Stimulated activated CD8-positive, alpha-beta memory T cell treated with anti-CD3 and anti-CD28 coated beads, Interleukin-15, amount 100 ng/mL, for 24 hours (primary cell): ENCODE data around the gene DYSF.

Experiments used
- DNase-seq: peaks from one replicate; pipeline ENCODE4 v3.0.0-alpha.2; 2020; ENCODE audit warnings: low read depth

DYSF gene

GRCh38 chr2:71456617-71457016, 3.3 kb downstream of the DYSF start:
- DNase-seq: no peak

GRCh38 chr2:71457123-71457915, 4.0 kb downstream of the DYSF start:
- DNase-seq: no peak

GRCh38 chr2:71457923-71458322, 4.6 kb downstream of the DYSF start:
- DNase-seq: no peak

- DNase-seq: no peak
Measured at GRCh38 chr2:71458413-71459083, 5.2 kb downstream of the DYSF start.

GRCh38 chr2:71459084-71459431, 5.7 kb downstream of the DYSF start:
- no peak for DNase-seq

GRCh38 chr2:71460056-71460455, 6.7 kb downstream of the DYSF start:
- no peak for DNase-seq

- DNase-seq: no peak
Measured at GRCh38 chr2:71460595-71461303, 7.4 kb downstream of the DYSF start.

GRCh38 chr2:71461304-71461671, 7.9 kb downstream of the DYSF start:
- no peak for DNase-seq

- DNase-seq: no peak
Measured at GRCh38 chr2:71462056-71462605, 8.8 kb downstream of the DYSF start.

- no peak for DNase-seq
Measured at GRCh38 chr2:71462641-71463341, 9.4 kb downstream of the DYSF start.

- no peak for DNase-seq
Measured at GRCh38 chr2:71463342-71463654, 9.9 kb downstream of the DYSF start.

GRCh38 chr2:71464389-71464788, 11.0 kb downstream of the DYSF start:
- no peak for DNase-seq

GRCh38 chr2:71465356-71465755, 12.0 kb downstream of the DYSF start:
- DNase-seq: no peak

- DNase-seq: no peak
Measured at GRCh38 chr2:71465961-71466300, 12.6 kb downstream of the DYSF start.

- no peak for DNase-seq
Measured at GRCh38 chr2:71466301-71467179, 13.2 kb downstream of the DYSF start.

- no peak for DNase-seq
Measured at GRCh38 chr2:71467180-71467815, 13.9 kb downstream of the DYSF start.

GRCh38 chr2:71468279-71469015, 15.1 kb downstream of the DYSF start:
- no peak for DNase-seq

GRCh38 chr2:71469403-71470398, 16.3 kb downstream of the DYSF start:
- DNase-seq: no peak

GRCh38 chr2:71471276-71471675, 17.9 kb downstream of the DYSF start:
- DNase-seq: no peak
